Nephron (organoid): ENCODE results near the gene SFXN5.

Experiments used
- H3K27ac Mint-ChIP-seq, 3 experiments: 2 replicates each; pipeline ENCODE4 v1.8.0; 2020; ENCODE audit warnings: mixed read lengths in 3 of 3, mild to moderate bottlenecking in 2 of 3, moderate library complexity in 1 of 3
- H3K27me3 Mint-ChIP-seq: 2 replicates; pipeline ENCODE4 v1.8.0; 2021; ENCODE audit warnings: low read depth, mild to moderate bottlenecking, moderate library complexity, mixed read lengths
- H3K36me3 Mint-ChIP-seq: 2 replicates; pipeline ENCODE4 v1.8.0; 2020; ENCODE audit warnings: low read depth, mixed read lengths
- H3K4me1 Mint-ChIP-seq: 2 replicates; pipeline ENCODE4 v1.8.0; 2020; ENCODE audit warnings: mixed read lengths
- H3K4me3 Mint-ChIP-seq, 3 experiments: 2 replicates each; pipeline ENCODE4 v1.8.0; 2020; ENCODE audit warnings: mild to moderate bottlenecking in 3 of 3, mixed read lengths in 3 of 3, moderate library complexity in 2 of 3
- H3K9me3 Mint-ChIP-seq: 2 replicates; pipeline ENCODE4 v1.8.0; 2020; ENCODE audit warnings: mixed read lengths
- CTCF ChIP-seq, 3 experiments: fragments of 200-600 bp; sonication (generic); IDR thresholded peaks; one replicate each; pipeline ENCODE4 v1.5.0; 2021; ENCODE audit warnings: antibody characterized with exemption in 3 of 3; ENCODE audit not compliant: unreplicated experiment in 3 of 3

The SFXN5 gene

DNA sequence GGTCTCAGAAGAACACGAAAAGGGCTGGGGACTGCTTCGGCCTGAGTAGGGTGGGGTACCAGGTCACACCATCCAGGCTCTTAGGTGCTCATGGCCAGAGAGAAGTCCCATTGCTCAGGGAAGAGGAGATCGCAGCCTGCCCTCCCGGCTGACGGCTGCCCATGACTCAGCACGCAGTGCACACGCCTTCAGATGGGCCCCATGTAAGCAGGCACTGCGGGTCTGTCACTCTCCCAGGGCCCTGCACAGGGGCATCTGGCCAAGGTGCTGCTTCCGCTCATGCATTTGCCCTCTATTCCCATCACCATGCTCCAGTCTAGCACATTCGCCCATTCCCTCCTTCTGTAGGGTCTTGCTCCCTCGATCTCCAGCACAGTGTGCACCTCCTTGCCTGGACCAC is 34.7 kb downstream of the SFXN5 start:
- no peak overlapping the region for H3K4me3 Mint-ChIP-seq
- H3K27ac Mint-ChIP-seq: no peak overlapping the region
- no peaks in the 10 kb centered on the region for H3K9me3 Mint-ChIP-seq
- peaks cover 6% of the 10 kb centered on the region for H3K36me3 Mint-ChIP-seq
- H3K4me1 Mint-ChIP-seq: no peaks in the 10 kb centered on the region
- no peaks in the 10 kb centered on the region for H3K27me3 Mint-ChIP-seq
- TF ChIP-seq CTCF (IDR thresholded peaks at IDR 0.05; ENCODE audit: unreplicated experiment in 3 of 3): no peak

GRCh38 chr2:73035899-73036711 is 35.4 kb downstream of the SFXN5 start:
- Mint-ChIP-seq H3K9me3 (no peaks in the 10 kb centered on the region), H3K4me1 (no peaks in the 10 kb centered on the region), H3K27me3 (no peaks in the 10 kb centered on the region), H3K4me3 (no peak overlapping the region), H3K36me3 (peaks cover 6% of the 10 kb centered on the region), H3K27ac (no peak overlapping the region)
- TF ChIP-seq CTCF (IDR thresholded peaks at IDR 0.05; ENCODE audit: unreplicated experiment in 3 of 3): no peak

GRCh38 chr2:73034661-73035375 is 36.7 kb downstream of the SFXN5 start:
- TF ChIP-seq CTCF (IDR thresholded peaks at IDR 0.05; ENCODE audit: unreplicated experiment in 3 of 3): no peak
- H3K36me3 Mint-ChIP-seq: peaks cover 6% of the 10 kb centered on the region
- no peaks in the 10 kb centered on the region for H3K9me3 Mint-ChIP-seq
- H3K4me3 Mint-ChIP-seq: no peak overlapping the region
- H3K27me3 Mint-ChIP-seq: no peaks in the 10 kb centered on the region
- H3K4me1 Mint-ChIP-seq: no peaks in the 10 kb centered on the region
- no peak overlapping the region for H3K27ac Mint-ChIP-seq

- no peak for TF ChIP-seq CTCF (IDR thresholded peaks at IDR 0.05; ENCODE audit: unreplicated experiment in 3 of 3)
- Mint-ChIP-seq H3K4me3 (no peak overlapping the region), H3K27me3 (no peaks in the 10 kb centered on the region), H3K4me1 (no peaks in the 10 kb centered on the region), H3K36me3 (no peaks in the 10 kb centered on the region), H3K9me3 (no peaks in the 10 kb centered on the region), H3K27ac (no peak overlapping the region)
Measured at GRCh38 chr2:73033766-73034381, 37.6 kb downstream of the SFXN5 start.

- no peaks in the 10 kb centered on the region for H3K36me3 Mint-ChIP-seq
Measured at GRCh38 chr2:73033142-73033765, 38.3 kb downstream of the SFXN5 start.

More at GRCh38 chr2:73033142-73033765, 38.3 kb downstream of the SFXN5 start:
- Mint-ChIP-seq H3K9me3 (no peaks in the 10 kb centered on the region), H3K4me1 (no peaks in the 10 kb centered on the region), H3K27me3 (no peaks in the 10 kb centered on the region), H3K27ac (no peak overlapping the region), H3K4me3 (no peak overlapping the region)
- TF ChIP-seq CTCF (IDR thresholded peaks at IDR 0.05; ENCODE audit: unreplicated experiment in 3 of 3): no peak
